ENCODE data around the gene FAM120A.

The FAM120A gene

GRCh38 chr9:93598647-93599241, 147.3 kb downstream of the FAM120A start:
- no peak for DNase-seq

DNA sequence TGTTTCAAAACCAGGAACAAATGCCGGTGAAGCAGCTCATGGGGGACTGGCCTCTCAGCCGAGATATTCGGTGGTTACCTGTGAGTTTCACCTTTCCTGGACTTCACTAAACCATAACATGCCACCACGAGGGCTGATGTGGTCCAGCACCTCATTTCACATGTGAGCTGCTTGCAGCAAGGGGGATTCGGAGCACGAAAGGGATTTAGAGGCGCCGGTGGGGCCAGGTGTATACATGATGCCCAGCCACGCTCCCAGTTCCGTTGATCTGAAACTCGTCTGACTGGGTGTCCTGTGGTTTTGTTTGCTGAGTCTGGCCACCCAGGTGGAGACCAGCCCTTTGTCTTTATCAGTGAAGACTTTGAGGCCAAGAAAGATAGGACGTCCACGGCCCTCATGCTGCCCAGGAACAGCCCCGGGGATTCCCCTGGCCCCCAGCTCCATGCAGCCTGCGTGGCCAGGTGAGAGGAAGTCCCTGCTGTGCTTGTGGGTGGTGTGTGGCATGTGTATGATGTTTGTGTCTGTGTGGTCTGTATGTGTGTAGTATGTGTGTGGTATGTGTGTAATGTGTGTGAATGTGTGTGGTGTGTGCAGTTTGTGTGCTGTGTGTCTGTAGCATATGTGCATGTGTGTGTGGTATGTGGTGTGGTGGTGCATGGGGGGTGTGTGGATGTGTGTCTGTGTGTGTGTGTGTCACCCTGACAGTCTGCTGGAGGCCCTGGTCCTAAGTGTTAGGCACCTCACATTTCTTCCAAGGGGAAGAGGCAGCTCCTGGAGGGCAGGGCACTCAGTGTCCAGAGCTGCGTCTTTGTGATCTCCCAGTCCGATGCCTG, 148.3 kb downstream of the FAM120A start:
- no peak for DNase-seq

DNA sequence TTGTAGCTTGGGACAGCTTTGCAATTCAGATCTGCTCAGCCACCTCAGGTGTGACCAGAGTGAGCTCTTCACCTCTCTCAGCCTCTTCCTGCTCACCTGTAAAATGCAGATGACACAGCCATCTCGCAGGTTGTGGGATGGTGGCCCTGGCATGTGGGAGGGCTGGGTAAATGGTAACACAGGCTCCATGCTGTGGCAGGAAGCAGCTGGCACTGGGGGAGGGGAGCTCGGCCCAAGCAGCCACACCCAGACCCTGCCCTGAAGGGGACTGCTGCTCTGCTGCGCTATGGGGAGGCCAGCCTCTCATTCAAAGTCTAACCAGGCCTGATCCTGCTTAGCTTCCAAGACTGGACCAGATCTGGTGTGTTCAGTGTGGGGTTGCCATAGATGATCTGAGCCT, 149.0 kb downstream of the FAM120A start:
- DNase-seq, result no peak

- DNase-seq, result no peak
Observed at GRCh38 chr9:93601063-93601462, 149.6 kb downstream of the FAM120A start.

- DNase-seq, result no peak
Observed at GRCh38 chr9:93601666-93602065, 150.2 kb downstream of the FAM120A start.

GRCh38 chr9:93603011-93603410, 151.5 kb downstream of the FAM120A start:
- DNase-seq, result no peak

- no peak for DNase-seq
Observed at GRCh38 chr9:93603906-93604326, 152.4 kb downstream of the FAM120A start.

GRCh38 chr9:93606187-93606586, 154.7 kb downstream of the FAM120A start:
- DNase-seq, result no peak

GRCh38 chr9:93610206-93610605, 158.7 kb downstream of the FAM120A start:
- no peak for DNase-seq

DNA sequence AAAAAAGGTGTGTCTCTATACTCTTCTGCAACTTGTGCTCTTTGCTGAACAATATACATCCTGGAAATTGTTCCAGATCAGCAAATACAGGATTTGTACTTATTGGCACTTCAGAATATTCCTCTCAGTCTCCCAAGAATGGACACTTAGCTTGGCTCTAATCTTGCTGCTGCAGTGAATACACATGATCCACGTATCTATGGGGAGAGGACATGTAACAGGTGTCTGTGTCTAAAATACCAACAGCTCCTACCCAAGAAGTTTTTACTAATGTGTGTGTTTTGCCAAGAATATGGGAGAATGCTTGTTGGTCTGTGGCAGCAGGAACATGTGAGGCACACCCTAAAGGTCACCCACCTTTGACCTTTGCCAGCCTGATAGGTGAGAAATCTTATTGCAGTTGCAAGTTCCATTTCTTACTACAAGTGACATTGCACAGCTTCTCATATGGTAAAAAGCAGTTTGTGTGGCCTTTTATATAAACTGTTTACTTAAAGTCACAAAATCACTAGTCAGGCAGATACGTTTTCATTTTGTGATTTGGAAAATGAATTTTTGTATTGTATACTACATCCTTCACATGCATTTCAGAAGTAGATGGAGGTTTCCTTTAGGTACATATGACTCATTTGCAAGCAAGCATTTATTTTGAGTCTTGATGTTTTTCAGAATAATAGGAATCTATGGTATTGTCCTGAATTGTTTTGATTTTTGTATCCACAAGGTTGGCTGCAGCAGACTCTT, 160.7 kb downstream of the FAM120A start:
- no peak for DNase-seq

- no peak for DNase-seq
Observed at GRCh38 chr9:93612796-93613154, 161.3 kb downstream of the FAM120A start.

DNA sequence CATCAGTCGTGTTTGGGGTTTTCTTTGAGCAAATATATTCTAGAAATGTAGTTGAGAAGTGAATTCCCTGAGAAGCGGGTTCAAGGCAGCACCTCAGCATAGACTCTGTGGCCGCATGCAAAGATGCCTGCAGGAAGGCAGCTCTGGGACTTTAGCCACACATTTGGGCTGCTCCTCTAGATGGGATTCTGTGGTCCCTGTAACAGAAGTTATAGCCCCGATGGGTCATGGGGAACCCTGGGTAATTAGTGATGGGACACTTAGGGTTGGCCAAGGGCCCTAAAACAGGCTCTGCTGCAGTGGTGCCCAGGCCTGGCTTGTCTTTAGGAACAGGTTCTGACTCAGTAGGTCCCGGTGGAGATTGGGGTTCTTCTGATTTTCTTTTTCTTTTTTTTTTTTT, 161.7 kb downstream of the FAM120A start:
- DNase-seq, result no peak

- no peak for DNase-seq
Observed at GRCh38 chr9:93613791-93614190, 162.3 kb downstream of the FAM120A start.

GRCh38 chr9:93614830-93615468, 163.5 kb downstream of the FAM120A start:
- DNase-seq, result no peak
